ENCODE data around the gene SEPTIN2. TPM values are rescaled to one million over a fixed set of nuclear protein-coding genes. Genes with fewer than 3 reads are reported as not detected.

Gene SEPTIN2
- total RNA-seq, 1 donor from 2014 or later: 487 TPM

- no peak overlapping the region for H3K4me3 Mint-ChIP-seq (ENCODE audit: unreplicated experiment)
- no peak for DNase-seq (ENCODE audit: low spot score)
- no peak overlapping the region for H3K27ac Mint-ChIP-seq (ENCODE audit: unreplicated experiment)
- H3K36me3 Mint-ChIP-seq (ENCODE audit: low read depth, unreplicated experiment): peaks cover 6% of the 10 kb centered on the region
- H3K4me1 Mint-ChIP-seq (ENCODE audit: unreplicated experiment): peaks cover 21% of the 10 kb centered on the region
- no peaks in the 10 kb centered on the region for H3K9me3 Mint-ChIP-seq (ENCODE audit: unreplicated experiment)
- no peak for TF ChIP-seq CTCF (IDR thresholded peaks at IDR 0.05; ENCODE audit: unreplicated experiment)
- peaks cover 2% of the 10 kb centered on the region for H3K27me3 Mint-ChIP-seq (ENCODE audit: unreplicated experiment)
Measured at GRCh38 chr2:241358470-241358869, 42.7 kb downstream of the SEPTIN2 start.

GRCh38 chr2:241359481-241360045 is 43.8 kb downstream of the SEPTIN2 start:
- Mint-ChIP-seq H3K4me3 (ENCODE audit: unreplicated experiment) (no peak overlapping the region), H3K27me3 (ENCODE audit: unreplicated experiment) (peaks cover 2% of the 10 kb centered on the region), H3K9me3 (ENCODE audit: unreplicated experiment) (no peaks in the 10 kb centered on the region), H3K27ac (ENCODE audit: unreplicated experiment) (no peak overlapping the region), H3K36me3 (ENCODE audit: low read depth, unreplicated experiment) (peaks cover 2% of the 10 kb centered on the region), H3K4me1 (ENCODE audit: unreplicated experiment) (peaks cover 19% of the 10 kb centered on the region)
- no peak for DNase-seq (ENCODE audit: low spot score)
- no peak for TF ChIP-seq CTCF (IDR thresholded peaks at IDR 0.05; ENCODE audit: unreplicated experiment)

- H3K4me3 Mint-ChIP-seq (ENCODE audit: unreplicated experiment): no peak overlapping the region
- H3K36me3 Mint-ChIP-seq (ENCODE audit: low read depth, unreplicated experiment): no peaks in the 10 kb centered on the region
- TF ChIP-seq CTCF (IDR thresholded peaks at IDR 0.05; ENCODE audit: unreplicated experiment): no peak
- DNase-seq (ENCODE audit: low spot score): no peak
- H3K27ac Mint-ChIP-seq (ENCODE audit: unreplicated experiment): no peak overlapping the region
- H3K27me3 Mint-ChIP-seq (ENCODE audit: unreplicated experiment): no peaks in the 10 kb centered on the region
- H3K4me1 Mint-ChIP-seq (ENCODE audit: unreplicated experiment): peaks cover 1% of the 10 kb centered on the region
- no peaks in the 10 kb centered on the region for H3K9me3 Mint-ChIP-seq (ENCODE audit: unreplicated experiment)
Measured at GRCh38 chr2:241363426-241363825, 47.7 kb downstream of the SEPTIN2 start.

DNA sequence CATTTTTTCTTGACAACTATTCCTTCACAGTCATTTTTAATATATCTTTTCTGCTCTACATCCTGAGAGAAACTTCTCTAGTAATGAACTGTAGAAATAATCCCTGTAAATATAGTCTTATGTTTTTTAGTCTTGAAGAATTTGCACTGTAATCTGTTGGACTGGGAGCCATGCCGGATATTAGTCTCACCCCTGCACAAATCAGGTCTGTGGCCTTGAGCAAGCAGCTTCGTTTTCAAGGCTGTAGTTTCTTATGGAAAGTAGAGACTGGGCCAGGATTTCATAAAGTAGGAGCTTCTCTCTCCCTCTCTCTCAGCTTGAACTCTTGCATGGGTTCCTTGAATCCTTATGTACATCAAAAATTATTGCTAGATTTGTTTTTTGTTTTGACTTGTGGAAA is 49.1 kb downstream of the SEPTIN2 start:
- DNase-seq (ENCODE audit: low spot score): no peak
- no peaks in the 10 kb centered on the region for H3K9me3 Mint-ChIP-seq (ENCODE audit: unreplicated experiment)
- H3K4me3 Mint-ChIP-seq (ENCODE audit: unreplicated experiment): no peak overlapping the region
- H3K4me1 Mint-ChIP-seq (ENCODE audit: unreplicated experiment): no peaks in the 10 kb centered on the region
- H3K27me3 Mint-ChIP-seq (ENCODE audit: unreplicated experiment): no peaks in the 10 kb centered on the region
- no peaks in the 10 kb centered on the region for H3K36me3 Mint-ChIP-seq (ENCODE audit: low read depth, unreplicated experiment)
- no peak for TF ChIP-seq CTCF (IDR thresholded peaks at IDR 0.05; ENCODE audit: unreplicated experiment)
- no peak overlapping the region for H3K27ac Mint-ChIP-seq (ENCODE audit: unreplicated experiment)

DNA sequence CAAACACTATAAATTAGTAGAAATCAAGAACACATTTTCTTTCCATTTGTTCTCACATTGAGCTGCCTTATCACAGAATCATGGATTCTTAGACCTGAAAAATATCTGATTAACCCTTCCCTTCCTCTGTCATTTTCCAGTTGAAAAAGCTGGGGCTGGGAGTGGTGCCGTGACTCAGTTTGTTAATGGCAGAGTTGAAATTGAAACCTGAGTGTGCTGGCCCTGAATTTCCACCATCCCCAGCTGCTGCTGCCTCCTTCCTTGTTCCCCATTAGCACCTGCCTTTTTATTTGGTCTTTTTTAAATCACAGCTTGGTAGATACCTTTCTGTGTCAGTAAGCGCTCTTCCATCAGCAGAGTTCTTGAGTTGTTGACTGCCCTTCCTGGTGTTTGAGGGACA is 51.0 kb downstream of the SEPTIN2 start:
- Mint-ChIP-seq H3K27me3 (ENCODE audit: unreplicated experiment) (peaks cover 1% of the 10 kb centered on the region), H3K9me3 (ENCODE audit: unreplicated experiment) (no peaks in the 10 kb centered on the region), H3K36me3 (ENCODE audit: low read depth, unreplicated experiment) (no peaks in the 10 kb centered on the region), H3K4me3 (ENCODE audit: unreplicated experiment) (no peak overlapping the region), H3K4me1 (ENCODE audit: unreplicated experiment) (no peaks in the 10 kb centered on the region), H3K27ac (ENCODE audit: unreplicated experiment) (no peak overlapping the region)
- TF ChIP-seq CTCF (IDR thresholded peaks at IDR 0.05; ENCODE audit: unreplicated experiment): no peak
- DNase-seq (ENCODE audit: low spot score): no peak
